GM18909 (cell line): ENCODE data around the gene GNAO1.

ENCODE experiments used
- ATAC-seq: cut with Tn5 transposase; IDR thresholded peaks from one replicate; pipeline ENCODE4 v1.9.1; 2021; ENCODE audit warnings: mild to moderate bottlenecking; ENCODE audit not compliant: unreplicated experiment, poor library complexity

Gene GNAO1

DNA sequence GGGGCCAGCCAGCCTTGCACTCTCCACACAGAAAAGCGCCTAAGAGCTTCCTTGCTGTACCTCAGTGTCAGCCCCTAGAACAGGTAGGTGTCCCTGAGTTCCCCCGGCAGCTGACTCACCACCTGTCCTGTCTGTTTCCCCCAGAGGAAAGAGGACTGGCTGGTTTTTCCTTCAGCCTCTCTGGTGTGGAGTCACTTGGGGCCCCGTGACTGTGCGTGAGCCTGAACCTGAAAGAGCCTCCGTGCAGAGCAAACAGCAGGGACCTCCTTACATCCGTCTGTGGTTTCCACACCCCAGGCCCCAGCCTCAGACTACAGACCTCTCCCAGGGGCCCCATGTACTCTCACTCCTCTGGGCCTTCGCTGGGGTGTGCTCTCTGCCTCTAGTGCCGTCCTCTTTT is 87.8 kb downstream of the GNAO1 start:
- ATAC-seq, result peak; percentile 68

DNA sequence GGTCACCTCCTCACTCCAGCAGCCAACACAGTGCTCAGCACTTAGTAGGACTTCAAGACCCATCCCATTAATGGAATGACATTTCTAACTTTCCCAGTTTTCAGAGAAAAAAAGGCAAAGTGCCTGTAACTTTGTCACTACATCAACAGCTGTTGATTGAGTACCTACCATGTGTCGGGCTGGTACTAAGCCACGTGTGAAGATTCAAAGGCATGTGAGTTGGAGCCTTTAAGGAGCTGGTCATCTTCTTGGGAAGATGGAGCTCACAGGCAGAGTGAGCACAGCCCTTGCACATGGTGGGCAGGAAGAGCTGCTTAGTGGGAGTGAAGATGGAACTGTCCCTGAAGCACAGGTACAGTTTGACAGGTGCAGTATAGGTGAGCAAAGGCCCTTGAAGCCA is 88.6 kb downstream of the GNAO1 start:
- no peak for ATAC-seq

DNA sequence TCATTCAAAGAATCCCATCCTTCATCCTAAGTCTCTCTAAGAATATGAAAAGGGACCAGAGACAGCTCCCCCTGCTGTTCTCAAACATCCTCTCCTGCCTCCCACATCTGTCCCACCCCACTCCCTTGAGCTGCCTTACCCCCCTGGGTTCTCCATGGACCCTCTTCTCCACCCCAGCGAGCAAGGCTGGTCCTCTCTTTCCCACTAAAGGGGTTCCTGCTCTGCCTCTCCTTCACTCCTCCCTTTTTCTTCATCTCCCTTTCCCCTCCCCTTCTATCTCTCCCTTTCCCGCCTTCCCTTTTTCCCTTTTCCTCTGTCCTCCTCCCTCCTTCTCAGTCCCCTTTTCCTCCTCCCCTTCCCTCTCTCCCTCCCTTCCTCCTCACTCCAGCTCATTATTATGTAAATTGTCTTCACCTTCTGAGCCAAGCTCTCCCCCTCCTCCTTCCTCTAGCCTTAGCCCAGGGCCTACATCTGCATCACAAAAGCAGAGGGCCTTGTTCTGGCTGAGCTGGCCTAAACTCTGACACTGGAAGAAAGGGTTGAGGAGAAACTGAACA is 90.0 kb downstream of the GNAO1 start:
- no peak for ATAC-seq

DNA sequence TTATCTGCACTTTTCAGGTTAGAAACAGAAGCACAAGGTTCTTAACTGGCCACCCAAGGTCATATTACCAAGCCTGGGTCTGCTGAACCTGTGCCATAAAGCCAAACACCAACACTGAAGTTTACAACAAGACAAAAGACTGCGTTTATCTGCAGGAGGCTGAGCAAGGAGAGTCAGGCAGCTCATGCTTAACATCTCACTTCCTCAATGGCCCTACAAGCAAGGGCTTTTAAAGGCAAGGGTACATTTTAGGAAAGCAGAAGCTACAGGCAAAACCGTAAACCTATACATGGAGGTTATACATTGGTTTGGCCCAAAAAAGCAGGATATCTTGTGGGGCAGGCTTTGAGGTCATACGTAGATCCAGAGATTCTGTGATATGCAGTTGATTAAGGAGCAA is 91.2 kb downstream of the GNAO1 start:
- ATAC-seq, result no peak

DNA sequence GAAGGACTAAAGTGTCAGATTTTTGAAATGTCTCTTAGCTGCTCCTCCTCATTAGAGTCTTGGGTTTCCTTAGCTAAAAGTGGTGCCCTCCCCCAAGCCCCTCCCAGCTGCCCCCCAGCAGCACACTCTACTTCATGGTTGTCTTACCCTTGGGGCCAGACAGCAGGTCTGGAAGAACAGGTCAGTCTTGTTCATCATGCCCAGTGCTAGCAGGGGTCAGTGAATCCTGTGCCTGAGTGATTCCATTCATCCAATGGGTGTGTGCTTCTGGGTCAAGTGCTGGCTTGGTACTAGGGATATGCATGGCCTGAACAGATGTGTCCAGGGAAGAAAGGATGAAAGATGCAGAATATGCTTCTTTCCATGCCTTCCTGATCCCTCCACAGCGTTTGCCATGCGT is 93.2 kb downstream of the GNAO1 start:
- no peak for ATAC-seq

DNA sequence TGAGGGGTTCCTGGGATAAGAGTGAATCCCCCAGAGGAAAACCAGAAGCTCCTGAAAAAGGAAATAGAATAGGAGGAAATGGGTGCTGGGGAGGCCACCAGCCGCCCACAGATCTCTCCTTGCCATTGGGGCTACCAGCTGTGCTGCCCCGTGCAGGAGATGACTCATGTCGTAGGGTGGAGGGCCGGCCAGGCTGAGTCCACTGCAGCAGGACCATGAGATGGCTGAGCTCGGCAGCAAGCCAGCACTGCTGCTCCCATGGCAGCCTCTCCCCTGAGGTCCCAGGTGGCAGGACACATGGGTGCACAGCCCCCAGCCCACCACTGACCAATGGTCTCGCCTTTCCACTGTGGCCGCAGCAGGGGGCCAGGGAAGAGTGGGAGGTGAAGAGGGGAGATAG is 95.5 kb downstream of the GNAO1 start:
- ATAC-seq, result no peak

DNA sequence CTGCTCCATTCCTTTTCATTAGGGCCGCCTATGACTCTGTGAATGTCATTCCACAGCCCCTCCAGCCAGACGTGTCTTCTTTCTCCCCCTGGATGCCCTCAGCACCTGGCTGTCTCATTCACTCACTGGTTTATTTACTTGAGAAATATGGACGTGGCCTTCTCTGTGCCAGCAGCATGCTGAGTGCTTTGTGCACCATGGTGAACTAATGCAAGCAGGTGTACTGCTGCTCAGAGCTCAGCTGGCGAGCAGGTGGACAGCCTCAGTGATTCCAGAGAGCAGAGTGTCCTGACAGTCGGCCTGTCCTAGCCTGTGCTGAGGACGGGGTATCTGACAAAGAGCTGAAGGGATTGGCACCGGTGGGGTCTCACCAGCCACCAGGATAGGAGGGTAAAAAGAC is 96.7 kb downstream of the GNAO1 start:
- ATAC-seq, result no peak

DNA sequence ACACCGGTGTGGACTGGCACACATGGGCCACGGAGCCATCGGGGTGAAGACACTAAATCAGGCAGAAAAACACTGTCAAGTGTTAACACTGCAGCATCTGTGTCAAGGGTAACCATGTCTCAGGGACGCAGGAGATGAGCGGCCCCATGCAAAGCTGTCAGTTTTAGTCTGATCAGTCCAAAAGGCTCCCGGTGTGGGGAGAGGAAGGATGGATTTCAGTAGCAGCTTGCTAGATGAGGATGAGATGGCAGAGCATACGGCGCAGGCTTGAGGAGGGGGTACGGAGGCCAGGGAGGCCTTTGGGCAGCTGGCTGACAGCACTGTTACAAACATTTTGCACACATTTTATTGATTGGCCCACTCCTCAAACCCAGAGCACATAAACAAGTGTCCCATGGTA is 98.1 kb downstream of the GNAO1 start:
- ATAC-seq, result no peak

DNA sequence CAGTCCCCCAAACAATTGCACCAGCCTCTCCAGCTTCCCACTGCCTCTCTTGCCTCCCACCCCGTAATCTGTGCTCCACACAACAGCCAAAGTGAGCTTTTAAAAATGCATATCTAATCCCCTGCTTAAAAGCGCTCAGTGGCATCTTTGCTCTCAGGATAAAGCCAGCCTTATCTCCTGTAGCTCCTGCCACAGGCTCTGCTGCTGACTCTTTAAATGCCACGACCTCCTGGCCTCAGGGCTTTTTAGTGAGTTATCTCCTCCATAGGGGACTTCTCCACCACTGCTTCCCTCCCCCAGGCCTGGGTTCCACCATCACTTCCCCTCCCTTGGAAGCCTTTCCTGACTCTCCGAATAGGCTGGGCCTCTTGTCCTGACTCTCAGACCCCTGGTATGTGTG is 98.6 kb downstream of the GNAO1 start:
- ATAC-seq, result no peak

DNA sequence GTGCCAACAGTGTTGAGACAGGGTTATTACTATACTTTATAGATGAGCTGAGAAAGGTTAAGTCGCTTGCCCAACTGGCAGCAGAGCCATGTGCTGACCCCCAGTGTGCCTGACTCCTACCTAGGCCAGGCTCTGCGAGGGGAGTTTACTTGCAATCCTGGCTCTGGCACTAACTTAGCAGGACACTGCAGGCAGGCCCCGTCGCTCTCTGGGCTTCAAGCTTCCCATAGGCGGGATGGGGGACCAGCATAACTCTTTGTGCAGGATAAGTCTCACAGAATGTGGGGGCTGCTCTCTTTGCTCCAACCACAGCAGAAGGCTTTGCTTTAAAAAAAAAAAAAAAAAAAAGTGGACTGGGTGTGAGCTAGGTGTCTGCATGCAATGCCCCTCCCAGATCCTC is 102.7 kb downstream of the GNAO1 start:
- no peak for ATAC-seq

DNA sequence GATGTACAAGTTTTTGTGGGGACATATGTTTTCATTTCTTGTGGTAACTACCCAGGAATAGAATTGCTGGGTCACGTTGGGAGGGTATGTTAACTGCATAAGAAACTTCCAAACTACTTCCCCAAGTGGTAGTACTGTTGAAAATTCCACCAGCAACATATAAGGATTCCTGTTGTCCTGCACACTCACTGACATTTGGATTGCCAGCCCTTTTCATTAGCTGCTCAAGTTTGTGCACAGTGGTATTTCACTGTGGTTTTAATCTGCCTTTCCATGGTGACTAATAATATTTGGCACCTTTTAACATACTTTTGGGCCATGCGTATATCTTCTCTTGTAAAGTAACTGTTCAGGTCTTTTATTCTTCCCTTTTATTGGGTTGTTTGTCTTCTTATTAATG is 103.3 kb downstream of the GNAO1 start:
- no peak for ATAC-seq

DNA sequence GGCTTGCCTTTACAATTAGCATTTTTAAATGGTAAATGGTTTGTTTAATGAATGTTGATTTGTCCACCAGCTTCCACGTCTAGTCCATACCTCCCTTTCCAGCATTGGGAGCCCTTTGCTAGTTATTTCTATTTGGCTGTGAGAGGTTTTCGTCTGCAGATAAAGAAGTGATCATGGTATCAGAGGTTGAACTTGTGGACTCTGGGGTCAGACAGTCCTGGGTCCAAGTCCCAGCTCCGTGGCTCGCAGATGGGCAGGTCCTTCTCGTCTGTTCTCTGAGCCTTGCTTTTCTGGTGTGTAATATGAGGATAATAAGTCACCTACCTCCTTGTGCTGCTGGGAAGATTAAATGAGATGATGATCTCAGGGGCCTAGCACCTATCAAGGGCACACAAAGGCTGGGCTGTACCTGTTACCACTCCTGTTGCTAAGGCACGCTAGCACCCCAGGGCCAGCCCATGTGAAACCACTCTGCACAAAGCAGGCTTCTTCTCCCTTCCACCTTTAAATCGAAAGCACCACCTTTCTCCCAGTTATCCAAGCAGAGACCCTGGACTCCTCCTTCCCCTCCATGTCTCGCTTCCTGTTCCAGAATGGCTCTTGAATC is 103.9 kb downstream of the GNAO1 start:
- no peak for ATAC-seq

DNA sequence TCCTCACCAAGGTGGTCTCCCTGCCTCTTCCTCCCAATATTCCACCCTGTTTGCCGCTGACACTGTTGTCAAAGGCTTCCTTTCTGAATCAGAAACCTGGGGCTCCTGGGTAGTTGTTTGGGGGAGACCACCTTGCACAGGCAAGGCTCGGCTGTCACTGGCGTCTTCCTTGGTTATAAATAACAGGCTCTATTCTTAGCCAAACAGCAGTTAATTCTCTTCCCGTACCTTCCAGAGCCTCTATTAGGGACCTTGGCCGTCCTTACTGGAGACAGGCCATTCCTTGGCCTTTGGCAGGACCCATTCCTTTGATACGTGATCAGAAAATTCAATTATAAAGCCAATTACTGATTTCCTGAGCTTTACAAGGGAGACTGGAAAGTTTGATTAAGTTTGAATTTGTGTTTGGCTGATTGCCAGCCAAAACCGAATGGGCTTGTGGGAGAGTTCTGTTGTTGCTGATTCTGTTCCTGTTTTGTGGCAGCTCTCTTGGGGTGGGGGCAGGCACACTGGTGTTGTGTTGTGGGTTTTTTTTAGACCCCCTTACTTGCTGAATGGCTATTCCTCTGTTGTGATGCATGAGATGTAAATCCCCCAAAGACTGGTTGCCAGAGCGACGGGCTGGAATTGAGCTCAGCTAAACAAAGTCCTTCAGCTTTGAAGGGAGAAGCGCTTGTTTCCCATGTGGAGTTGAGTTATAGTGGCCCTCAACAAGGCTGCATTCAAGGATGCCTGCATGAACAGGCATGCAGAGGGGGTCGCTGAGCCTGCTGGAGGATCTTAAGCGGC is 104.6 kb downstream of the GNAO1 start:
- ATAC-seq, result no peak

DNA sequence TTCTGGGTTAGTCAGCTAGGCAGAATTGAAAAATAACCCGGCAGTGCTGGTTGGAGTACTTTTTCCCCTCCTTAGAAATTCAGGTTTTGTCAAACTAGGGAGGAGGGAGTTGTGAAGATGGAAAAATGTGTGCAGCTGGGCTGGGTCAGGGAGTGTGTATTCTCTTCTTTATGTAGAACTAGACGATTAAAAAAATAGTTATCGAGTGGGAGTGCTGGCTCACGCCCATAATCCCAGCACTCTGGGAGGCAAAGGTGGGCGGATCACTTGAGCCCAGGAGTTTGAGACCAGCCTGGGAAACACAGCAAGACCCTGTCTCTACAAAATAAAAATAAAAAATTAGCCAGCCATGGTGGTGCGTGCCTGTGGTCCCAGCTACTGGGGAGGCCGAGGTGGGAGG is 106.4 kb downstream of the GNAO1 start:
- no peak for ATAC-seq

DNA sequence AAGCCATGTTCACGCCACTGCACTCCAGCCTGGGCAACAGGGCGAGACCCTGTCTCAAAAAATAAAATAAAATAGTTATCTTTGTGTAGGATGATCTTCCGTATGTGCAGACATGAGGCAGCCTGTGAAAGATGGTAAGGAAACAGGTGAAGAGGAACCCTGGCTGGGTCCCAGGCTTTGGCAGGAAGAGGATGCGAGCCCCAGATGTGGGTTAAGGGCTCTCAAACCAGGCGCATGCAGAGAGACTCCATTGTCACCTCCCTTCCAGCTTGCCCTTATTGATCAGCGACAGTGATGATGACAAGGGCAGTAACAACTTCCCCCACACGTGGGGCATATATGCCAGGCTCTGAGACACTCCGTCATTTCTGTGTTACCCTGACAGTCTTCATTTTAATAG is 106.8 kb downstream of the GNAO1 start:
- ATAC-seq, result no peak

DNA sequence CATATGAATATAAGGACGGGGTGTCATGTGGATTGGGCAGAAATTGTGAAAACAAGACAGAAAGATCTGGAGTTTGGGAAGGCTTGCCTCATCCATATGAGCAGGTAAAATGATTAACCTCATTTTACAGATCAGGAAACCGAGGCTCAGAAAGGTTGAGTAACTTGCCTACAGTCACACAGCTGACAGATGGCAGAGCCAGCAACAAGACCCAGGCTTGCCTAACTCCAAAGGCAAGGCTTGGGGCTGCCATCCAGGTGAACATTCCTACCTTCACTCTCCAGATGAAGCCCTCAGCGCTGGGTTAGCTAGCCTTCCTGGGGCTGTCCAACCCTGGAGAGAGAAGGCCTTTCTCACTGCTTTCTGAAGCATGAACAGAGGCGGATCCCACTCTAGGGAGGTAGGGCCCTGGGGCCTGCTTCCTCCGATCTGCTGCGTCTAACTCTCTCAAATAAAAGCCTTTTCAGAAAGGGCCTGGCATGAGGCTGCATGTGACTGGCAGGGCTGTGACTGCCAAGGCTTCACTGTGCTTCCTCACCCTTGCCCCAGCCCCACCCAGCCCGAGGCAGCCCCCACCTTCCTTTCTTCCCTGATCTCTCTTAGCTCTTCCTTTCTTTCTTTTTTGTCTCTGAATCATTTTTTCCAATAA is 107.8 kb downstream of the GNAO1 start:
- ATAC-seq, result no peak

DNA sequence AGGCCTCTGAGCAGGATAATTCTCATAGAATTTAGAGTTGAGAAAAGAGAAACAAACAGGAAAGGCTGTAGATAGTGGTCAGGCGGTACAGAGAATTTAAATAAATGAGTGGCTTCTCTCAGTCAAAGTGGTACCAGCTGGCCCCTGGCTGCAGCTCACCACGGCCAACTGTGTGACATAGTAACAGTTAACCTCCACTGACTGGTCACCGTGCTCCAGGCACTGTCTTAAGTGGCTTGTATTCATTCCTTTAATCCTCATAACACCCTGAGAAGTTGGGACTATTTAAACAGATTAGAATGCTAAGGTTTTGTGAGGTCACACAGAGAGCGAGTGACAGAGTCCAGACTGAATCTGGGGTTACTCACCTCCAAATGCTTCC is 108.9 kb downstream of the GNAO1 start:
- no peak for ATAC-seq

DNA sequence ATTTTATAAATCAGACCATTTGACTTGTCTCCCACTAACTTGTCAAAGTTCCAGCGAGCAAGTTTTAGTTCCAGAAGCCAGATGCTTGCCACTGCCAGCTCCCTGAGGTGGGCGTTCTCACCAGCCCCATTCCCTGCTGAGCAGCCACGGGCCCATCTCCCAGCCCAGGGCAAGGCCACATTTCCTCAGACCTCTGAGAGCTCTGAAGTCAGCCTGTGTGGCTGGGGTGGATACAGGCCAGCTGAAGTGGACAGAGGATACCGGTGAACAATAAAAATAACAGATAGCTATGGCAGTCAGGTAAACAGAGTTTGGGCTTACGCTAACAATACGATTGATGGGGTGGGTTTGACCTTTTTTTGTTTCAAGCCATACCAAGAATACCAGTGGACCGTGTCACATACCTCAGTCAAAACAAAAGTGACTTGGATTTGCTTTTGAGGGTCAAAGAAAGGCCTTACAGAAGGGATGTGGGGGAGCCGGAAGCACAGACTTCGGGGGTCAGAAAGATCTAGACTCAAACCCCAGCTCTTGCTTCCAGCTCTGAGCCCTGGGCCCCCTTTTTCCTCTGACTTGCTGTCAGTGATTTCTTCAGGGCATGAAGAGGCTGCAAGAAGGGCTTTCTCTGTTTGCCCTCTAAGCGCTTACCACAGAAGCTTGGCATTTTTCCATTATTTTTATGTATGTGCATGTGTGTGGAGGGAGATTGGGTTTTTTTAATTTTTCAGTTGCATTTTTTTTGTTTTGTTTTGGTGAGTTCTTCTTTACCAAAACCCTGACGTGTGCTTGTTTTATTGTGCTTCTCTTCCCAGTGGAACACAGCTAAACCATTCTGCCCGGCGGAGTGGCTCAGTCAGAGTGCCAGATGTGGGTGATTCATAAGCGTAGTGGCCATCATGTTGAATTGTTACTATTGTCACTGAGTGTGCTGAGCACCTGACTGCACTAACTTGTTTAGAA is 109.9 kb downstream of the GNAO1 start:
- no peak for ATAC-seq

DNA sequence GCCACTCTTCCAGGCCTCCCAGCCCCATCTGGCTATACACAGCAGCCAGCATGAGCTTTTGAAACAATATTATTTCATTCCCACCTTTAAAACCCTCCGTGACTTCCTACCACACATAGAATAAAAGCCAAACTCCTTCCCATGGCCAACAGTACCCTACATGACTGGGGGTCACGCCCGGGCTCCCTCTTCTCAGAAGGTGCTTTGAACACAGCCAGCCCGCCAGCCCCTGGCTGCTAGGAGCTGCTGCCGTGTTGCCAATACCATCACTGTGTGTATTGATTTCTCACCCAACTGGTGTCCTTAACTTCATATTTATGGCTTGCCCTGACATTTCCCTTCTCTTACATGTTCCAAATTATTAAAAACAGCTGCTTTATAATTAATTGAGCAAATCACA is 111.2 kb downstream of the GNAO1 start:
- ATAC-seq, result no peak

DNA sequence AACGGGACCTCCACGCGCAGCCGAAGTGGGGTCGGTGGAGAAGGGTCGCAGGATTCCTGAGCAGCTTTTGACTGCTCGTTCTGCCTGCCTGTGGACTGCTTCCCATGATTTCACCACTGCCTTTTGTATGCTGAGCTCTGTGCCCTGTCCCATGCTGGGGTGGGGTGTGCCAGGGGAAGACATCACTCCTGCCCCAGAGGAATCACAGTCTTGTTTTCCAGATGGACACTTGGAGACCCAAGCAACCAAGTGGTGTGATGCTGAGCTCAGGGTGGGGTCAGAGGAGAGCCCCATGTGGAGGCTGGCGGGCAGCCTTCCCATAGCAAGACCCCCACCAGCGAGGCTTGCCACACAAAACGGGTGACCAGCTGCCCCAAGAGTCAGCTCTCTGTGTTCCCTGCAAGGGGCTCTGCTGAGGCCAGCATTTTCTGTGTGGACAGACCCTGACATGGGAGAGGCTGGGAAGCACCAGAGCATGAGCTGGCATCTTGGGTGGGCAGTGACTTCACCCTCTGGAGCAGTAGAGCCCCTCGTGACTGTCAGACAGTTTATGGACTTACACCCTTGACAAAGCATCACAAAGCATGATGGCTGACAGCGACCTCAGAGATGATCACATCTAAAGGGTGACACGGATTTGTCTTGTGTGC is 111.9 kb downstream of the GNAO1 start:
- ATAC-seq, result no peak
